Measurements from ENCODE around the gene ZDHHC12. TPM values are rescaled to one million over a fixed set of nuclear protein-coding genes. Genes with fewer than 3 reads are reported as not detected.

Gene ZDHHC12
- total RNA-seq, 1 donor from 2014 or later, result 66.2 TPM

DNA sequence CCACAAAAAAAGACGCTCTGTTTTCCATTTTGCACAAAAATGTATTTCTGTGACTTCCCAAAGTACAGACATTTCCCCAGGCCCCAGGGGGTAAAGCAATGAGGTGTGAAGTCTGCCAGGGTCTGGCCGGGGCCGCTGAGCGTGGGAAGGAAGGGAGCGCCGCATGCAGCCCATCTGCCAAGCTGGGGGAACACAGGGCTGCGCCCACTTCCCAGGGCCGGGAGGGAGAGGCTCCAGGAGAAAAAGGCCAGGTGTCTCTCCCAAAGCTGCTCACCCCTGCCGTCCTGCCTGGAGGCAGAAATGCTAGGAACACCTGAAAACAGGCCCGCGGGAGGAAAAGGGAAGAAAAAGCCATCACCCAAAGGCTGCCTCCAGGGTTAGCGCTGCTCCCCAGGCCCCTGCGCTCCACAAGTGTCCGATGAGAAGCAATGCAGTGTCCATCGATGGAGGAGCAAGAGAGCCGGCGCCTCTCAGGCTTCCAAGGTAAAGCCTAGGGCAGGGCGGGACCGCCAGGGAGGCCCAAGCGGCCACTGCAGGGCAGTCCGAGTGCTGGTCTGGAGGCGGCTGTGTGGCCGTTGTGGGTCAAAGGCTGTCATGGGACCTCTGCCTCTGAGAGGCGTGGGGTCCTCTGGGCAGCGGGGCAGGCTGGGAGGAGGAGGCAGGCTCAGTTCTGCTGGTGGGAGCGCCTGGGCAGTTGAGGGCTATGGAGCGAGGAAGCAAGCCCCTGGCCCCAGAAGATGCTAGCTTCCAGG lies 6.0 kb upstream of the ZDHHC12 start:
- no peak for DNase-seq (ENCODE audit: low spot score)

DNA sequence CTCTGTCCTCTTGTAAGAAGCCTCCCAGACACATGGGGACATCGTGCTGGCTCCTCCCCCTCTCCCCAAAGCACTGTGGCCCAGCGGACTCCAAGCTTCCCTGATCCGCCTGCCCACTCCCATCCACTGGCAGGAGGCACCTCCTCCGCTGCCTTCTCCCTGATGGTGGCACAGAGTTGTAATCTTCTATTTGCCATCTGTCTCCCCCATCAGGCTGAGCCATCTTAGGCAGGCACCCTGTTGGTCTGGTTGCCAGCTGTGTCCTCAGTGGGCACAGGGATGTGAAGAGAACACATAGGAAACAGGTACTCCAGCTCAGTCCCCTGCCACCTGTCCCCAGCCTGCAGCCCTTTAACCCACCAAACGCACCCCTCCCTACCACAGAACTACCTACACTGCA lies 5.4 kb upstream of the ZDHHC12 start:
- DNase-seq (ENCODE audit: low spot score), result no peak

DNA sequence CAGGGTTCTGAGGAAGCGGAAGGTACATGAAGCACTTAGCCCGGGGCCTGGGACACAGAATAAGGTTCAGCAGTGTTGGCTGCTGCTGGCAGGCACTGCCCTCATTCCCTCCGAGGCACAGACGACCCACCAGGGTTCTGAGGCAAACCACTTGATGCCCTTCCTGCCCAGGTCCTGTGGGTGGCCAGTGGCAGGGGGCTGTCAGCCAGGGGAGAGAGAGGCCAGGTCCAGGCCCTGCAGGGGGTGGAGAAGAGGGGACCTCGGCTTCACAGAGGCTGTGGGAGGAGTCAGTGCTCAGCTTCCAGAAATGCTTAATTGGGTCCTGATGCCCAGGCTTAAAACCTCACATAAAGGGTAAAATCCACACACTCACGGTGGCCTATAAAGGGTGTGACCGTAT lies 4.4 kb upstream of the ZDHHC12 start:
- DNase-seq (ENCODE audit: low spot score), result no peak

GRCh38 chr9:128727640-128728248 lies 3.8 kb upstream of the ZDHHC12 start:
- DNase-seq (ENCODE audit: low spot score), result no peak

DNA sequence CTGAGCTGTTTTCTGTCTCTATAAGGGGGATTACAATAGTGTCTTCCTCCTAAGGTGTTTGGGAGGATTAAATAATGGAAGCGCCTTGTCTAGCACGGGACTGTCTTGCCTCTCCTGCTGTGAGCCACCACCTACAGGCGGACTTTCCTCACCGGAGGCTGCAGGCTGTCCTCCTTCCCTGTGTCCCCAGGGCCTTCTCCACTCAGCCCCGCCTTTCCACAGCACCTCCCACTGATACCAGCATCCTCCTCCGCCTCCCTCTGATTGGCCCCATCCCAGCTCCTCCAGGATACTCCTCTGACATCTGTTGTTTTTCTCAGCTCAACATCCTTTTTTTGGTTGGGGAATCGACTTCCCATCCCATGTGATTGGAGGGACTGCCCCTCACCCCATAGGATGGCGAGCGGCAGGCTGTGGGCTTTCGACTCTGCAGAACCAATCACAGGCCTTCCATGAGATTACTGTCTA lies 851 bp upstream of the ZDHHC12 start:
- DNase-seq (ENCODE audit: low spot score), result peak; percentile 74

- DNase-seq (ENCODE audit: low spot score), result no peak
Measured at GRCh38 chr9:128723352-128723865, 518 bp downstream of the ZDHHC12 start.

DNA sequence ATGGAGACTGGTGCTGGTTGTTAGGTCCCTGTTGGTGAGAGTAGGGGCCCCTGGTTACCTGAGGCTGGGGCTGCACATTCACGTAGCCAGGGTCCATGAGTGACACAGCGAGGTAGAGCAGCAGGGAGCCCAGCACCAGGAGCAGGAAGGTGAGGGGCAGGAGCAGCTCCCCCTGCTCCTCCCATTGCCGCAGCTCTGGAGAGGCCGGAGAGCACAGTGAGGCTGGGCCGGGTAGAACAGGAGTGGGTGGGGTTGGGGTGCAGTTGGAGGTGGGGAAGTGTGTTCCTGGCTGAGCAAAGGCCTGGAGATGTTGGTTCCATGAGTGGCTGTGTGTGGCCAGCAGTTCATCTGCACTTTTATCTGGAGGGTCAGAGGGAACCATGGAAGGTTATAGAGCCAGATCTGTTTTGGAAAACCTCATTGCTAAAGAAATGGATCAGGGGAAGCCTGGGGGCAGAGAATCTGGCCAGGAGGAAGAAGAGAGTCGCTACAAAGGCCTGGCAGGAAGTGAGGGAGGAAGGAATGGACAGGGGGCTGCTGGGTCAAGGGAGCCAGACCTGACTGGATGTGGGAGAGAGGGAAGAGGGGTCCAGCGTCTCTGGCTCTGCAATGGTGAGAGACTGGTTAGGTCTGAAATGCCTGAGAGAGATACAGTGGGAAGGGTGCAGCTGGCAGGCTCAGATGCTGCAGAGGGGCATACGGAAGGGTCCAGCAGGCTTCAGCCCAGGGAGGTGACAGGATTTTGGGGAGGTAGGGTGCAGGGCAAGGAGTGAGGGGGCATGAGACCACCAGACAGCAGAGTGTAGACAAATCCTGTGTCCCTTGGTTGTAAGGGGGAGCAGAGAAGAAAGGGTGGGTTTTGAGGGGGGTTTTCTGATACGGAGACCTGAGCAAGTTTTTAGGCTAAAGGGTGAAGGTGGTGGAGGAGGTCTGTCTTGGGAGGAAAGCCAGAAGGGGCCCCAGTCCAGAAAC lies 1.3 kb downstream of the ZDHHC12 start:
- DNase-seq (ENCODE audit: low spot score), result no peak

- DNase-seq (ENCODE audit: low spot score), result no peak
Measured at GRCh38 chr9:128721487-128722010, 2.4 kb downstream of the ZDHHC12 start.

DNA sequence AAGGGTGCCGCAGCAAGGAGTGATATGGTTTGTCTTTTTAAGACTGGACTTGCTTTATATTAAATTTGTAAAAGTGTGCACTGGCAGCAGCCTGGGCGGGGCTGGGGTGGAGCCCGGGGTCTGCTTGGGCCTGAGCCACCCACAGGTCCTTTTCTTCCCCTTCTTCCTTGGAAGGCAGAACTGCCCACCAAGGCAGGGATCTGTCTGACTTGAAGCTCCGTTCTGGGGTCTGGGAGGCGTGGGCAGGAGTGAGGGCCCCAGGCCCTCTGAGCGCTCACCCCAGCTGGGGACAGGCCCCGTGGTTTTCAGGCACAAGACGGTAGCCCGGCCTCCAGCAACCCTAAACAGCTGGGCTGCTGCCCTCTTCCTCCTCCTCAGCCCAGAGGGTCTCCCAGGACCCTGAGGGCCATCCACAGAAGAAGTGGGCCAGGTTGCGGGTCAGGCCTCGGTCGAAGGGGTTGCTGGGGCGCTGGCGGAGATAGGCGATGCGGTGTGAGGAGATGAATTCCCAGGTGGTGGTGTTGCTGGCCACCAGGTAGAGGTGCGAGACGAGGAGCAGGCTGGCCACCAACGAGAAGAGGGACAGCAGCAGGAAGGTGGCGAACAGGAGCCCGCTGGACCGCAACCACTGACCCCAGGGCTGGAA lies 3.0 kb downstream of the ZDHHC12 start:
- no peak for DNase-seq (ENCODE audit: low spot score)

GRCh38 chr9:128719919-128720605 lies 3.9 kb downstream of the ZDHHC12 start:
- no peak for DNase-seq (ENCODE audit: low spot score)

DNA sequence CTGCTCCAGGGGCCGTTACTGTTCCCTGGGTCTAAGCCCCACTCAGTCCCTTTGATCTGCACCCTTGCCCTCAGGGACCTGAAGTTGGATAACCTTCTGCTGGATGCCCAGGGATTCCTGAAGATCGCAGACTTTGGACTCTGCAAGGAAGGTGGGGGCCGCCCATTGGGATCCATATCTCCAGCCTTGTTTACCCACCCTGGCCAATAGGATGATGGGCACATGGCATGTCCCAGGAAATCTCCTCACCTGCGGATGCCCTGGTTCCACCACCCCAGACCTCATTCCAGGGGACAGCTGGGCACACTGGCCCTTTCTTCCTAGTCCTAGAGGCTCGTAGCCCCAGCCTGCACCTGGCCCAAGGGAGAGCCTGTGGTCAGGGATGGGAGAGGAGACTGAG lies 5.5 kb downstream of the ZDHHC12 start:
- DNase-seq (ENCODE audit: low spot score), result peak; percentile 61

DNA sequence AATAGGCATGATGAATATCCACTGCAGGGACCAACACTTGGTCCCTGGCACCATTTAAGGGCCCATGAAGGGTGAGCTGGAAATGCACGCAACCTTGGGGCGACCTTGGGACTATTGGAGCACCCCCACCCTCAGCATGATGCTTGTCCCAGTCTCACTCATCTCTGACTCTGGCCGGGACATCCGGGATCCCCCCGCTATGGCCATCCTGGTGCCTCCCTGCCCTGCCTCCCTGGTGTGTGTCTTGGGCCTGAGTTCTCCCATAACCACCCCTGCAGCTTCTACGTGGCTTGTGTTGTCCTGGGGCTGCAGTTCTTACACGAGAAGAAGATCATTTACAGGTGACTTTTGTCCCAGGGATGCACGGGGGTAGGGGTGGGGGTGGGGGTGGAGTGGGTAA lies 5.9 kb downstream of the ZDHHC12 start:
- no peak for DNase-seq (ENCODE audit: low spot score)

DNA sequence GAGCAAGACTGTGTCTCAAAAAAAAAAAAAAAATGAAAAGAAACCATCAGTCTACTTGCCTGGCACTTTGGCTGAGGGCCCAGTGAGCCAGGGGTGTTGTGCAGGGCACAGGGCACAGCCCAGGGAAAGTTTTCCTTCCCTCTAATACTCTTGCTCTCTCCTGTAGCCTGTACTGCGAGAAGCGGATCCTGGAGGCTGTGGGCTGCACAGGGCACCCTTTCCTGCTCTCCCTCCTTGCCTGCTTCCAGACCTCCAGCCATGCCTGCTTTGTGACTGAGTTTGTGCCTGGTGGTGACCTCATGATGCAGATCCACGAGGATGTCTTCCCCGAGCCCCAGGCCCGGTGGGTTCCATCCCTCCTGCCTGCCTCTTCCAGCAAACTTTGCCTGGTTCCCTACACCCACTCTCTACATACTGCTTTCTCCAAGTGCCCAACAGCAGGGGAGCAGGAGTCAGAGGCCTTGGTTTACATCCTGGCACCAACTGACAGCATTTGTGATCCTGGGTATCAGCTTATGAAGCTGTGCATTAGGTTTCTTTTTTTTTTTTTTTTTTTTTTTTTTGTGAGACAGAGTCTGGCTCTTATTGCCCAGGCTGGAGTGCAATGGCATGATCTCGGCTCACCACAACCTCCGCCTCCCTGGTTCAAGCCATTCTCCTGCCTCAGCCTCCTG lies 7.2 kb downstream of the ZDHHC12 start:
- DNase-seq (ENCODE audit: low spot score), result no peak

- DNase-seq (ENCODE audit: low spot score), result no peak
Measured at GRCh38 chr9:128715436-128715750, 8.5 kb downstream of the ZDHHC12 start.

GRCh38 chr9:128714586-128715435 lies 9.1 kb downstream of the ZDHHC12 start:
- DNase-seq (ENCODE audit: low spot score), result no peak

DNA sequence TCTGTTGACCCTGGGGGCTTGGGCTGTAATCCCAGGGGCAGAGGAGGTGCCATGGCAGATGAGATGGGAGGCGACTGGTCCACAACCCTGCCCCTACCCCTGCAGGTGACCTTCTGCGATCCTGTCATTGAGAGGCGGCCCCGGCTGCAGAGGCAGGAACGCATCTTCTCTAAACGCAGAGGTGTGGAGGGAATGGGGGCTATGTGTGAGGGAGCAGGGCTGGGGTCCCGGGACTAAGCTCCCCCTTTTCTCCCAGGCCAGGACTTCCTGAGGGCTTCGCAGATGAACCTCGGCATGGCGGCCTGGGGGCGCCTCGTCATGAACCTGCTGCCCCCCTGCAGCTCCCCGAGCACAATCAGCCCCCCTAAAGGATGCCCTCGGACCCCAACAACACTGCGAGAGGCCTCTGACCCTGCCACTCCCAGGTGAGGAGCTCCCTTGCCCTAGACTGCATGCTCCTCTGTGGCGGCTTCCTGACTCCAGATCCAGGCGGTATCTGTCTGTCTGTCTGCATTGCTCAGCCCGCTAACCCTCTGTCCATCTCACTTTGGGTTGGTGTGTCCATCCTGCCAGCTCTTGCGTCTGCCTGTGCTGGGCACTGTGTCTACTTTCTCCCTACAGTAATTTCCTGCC lies 9.9 kb downstream of the ZDHHC12 start:
- DNase-seq (ENCODE audit: low spot score), result no peak

GRCh38 chr9:128713411-128713780 lies 10.5 kb downstream of the ZDHHC12 start:
- DNase-seq (ENCODE audit: low spot score), result no peak

DNA sequence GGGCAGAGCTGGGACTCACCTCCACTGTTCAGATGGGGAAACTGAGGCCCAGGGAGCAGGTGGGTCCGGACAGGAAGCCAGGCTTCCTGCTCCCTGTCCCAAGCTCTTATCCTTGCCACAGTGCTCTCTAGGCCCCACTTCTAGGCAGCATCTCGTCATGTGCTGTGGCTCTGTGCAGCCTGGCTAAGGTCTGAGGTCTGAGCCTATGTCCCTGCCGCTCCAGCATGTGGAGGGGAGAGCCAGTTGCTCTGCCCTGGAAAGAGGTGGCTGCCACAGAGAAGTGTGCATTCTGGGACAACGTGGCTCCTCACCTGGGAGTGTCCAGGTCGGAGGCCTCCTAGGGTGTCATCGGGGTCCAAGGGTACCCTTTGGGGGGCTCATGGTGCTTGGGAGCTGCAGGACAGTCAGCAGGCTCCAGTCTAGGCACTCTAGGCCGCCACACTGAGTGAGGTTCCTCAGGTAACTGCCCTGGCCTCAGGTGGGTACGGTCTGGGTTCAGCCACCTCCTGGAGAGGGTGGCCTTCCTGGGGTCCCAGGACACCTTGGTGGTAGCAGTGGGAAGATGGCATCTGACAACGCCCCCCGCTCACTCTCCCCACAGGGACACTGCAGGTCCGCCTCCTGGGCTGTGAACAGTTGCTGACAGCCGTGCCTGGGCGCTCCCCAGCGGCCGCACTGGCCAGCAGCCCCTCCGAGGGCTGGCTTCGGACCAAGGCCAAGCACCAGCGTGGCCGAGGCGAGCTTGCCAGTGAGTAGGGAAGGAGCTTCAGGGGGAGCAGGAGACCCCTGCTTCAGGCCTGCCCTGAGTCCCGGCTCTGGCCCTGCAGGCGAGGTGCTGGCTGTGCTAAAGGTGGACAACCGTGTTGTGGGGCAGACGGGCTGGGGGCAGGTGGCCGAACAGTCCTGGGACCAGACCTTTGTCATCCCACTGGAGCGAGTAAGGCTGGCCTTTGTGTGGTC lies 11.2 kb downstream of the ZDHHC12 start:
- no peak for DNase-seq (ENCODE audit: low spot score)

Measured in mucosa of gallbladder (tissue), 1 donor.